ENCODE data around the gene RASL11B. TPM values are rescaled to one million over a fixed set of nuclear protein-coding genes. Genes with fewer than 3 reads are reported as not detected.

The RASL11B gene
- total and polyA plus RNA-seq, 2 of the 13 experiments (the other 11 are each of a cell fraction or from before 2014, with no cell fraction given), result 0.07 to 0.20 TPM

- Histone ChIP-seq H3K36me3 (replicated peaks in 1 of 2; ENCODE audit: control insufficient read depth in 1 of 2, insufficient read depth in 2 of 2, low read length in 2 of 2) (no peaks in the 10 kb centered on the region), H3K27ac (ENCODE audit: extremely low read length, insufficient read depth, low read length) (no peak overlapping the region), H3K9ac (ENCODE audit: insufficient read depth, low read depth, low read length) (no peak overlapping the region), H3K4me3 (replicated peaks in 1 of 3; ENCODE audit: insufficient read depth in 1 of 3, low read depth in 2 of 3, low read length in 3 of 3) (no peak overlapping the region), H3K9me3 (ENCODE audit: low read length) (no peaks in the 10 kb centered on the region), H3K79me2 (ENCODE audit: insufficient read depth, low read length) (no peaks in the 10 kb centered on the region), H3K27me3 (ENCODE audit: control insufficient read depth in 1 of 2, insufficient read depth in 2 of 2, low read length in 2 of 2) (peaks cover 3 to 6% of the 10 kb centered on the region in 2 experiments; a peak in 2 of 5 replicates), H2AFZ (ENCODE audit: low read length) (no peak overlapping the region), H3K4me1 (ENCODE audit: insufficient read depth, low read length) (0 out of 2 replicates have a peak, but pooled peaks cover 4% of the 10 kb centered on the region), H3K4me2 (ENCODE audit: low read depth, low read length) (no peak overlapping the region), H4K20me1 (ENCODE audit: insufficient read depth, low read length) (no peaks in the 10 kb centered on the region)
- ChIA-PET CTCF (ENCODE audit: low intra/inter-chr PET ratio, low total read pairs) (no interaction called here), POLR2A (no interaction called here)
- BruUV-seq (replicated peaks), result no TSS peak
- in situ Hi-C loops (cut with HindIII; ENCODE audit: extremely low pct_ligation_motif_present, low pct_unique_long_range_greater_than_20kb), result no loop called here
- DNase-seq (ENCODE audit: low spot score), result no peak
- ATAC-seq, result no peak
- TF ChIP-seq ZNF333 (CRISPR knock-in tag; IDR thresholded peaks at IDR 0.05; ENCODE audit: borderline replicate concordance) (no peak), ZNF251 (CRISPR knock-in tag; IDR thresholded peaks at IDR 0.05) (no peak), KAT8 (CRISPR knock-in tag; IDR thresholded peaks at IDR 0.05) (no peak), IRX3 (CRISPR knock-in tag; IDR thresholded peaks at IDR 0.05; ENCODE audit: borderline replicate concordance, low read depth) (no peak), TP53 (CRISPR knock-in tag; conservative IDR thresholded peaks at IDR 0.05) (no peak), ELF1 (CRISPR knock-in tag; IDR thresholded peaks at IDR 0.05) (no peak), HNF4G (IDR thresholded peaks at IDR 0.05; ENCODE audit: borderline replicate concordance, low read depth, low read length) (no peak), HNF4G (CRISPR knock-in tag; IDR thresholded peaks at IDR 0.05; ENCODE audit: borderline replicate concordance, low read depth) (no peak), ZNF7 (CRISPR knock-in tag; IDR thresholded peaks at IDR 0.05) (no peak), SP4 (CRISPR knock-in tag; IDR thresholded peaks at IDR 0.05) (no peak), SMYD3 (CRISPR knock-in tag; IDR thresholded peaks at IDR 0.05) (no peak), ZNF124 (CRISPR knock-in tag; IDR thresholded peaks at IDR 0.05) (no peak), ZNF343 (CRISPR knock-in tag; IDR thresholded peaks at IDR 0.05) (no peak), SRSF4 (IDR thresholded peaks at IDR 0.05; ENCODE audit: low read depth, low read length, poor library complexity, severe bottlenecking) (no peak), BATF2 (CRISPR knock-in tag; IDR thresholded peaks at IDR 0.05) (no peak), SIX4 (CRISPR knock-in tag; IDR thresholded peaks at IDR 0.05) (no peak)
- no peak for FAIRE-seq
- intact Hi-C loops (cut with micrococcal nuclease; ENCODE audit: unreplicated experiment), result no loop called here
- 64% methylated on average over 6 of the region's 9 CpGs for WGBS (ENCODE audit: low lambda C conversion rate)
Observed at GRCh38 chr4:52865300-52865699, 3.2 kb downstream of the RASL11B start.

Measured in HepG2 (cell line).